GM23338 (cell line): Measurements from ENCODE around the gene FBXW11. TPM values are rescaled to one million over a fixed set of nuclear protein-coding genes. Genes with fewer than 3 reads are reported as not detected.

Source experiments
- ATAC-seq: fragments of 200-7000 bp; cut with Tn5 transposase; 3 replicates; pipeline ENCODE4 v1.9.1; 2020
- DNase-seq: peaks from one replicate; pipeline ENCODE4 v3.0.0-alpha.2; 2015; ENCODE audit warnings: low spot score
- H2AFZ ChIP-seq: fragments of 200-600 bp; sonication (generic); 2 replicates; pipeline ENCODE4 v1.8.0; 2016; ENCODE audit warnings: antibody characterized with exemption, mild to moderate bottlenecking, moderate library complexity
- H3F3A ChIP-seq: fragments of 200-600 bp; sonication (generic); replicated peaks from 2 replicates; pipeline ENCODE4 v1.8.0; 2017; ENCODE audit warnings: antibody characterized with exemption, mixed run types, low read depth
- H3K27ac ChIP-seq: fragments of 200-600 bp; sonication (generic); 2 replicates; pipeline ENCODE4 v1.6.1; 2016; ENCODE audit warnings: low read depth
- H3K27me3 ChIP-seq: fragments of 200-600 bp; sonication (generic); 2 replicates; pipeline ENCODE4 v1.8.0; 2016; ENCODE audit warnings: mild to moderate bottlenecking, mixed run types, moderate library complexity; ENCODE audit not compliant: insufficient read depth
- H3K36me3 ChIP-seq: fragments of 200-600 bp; sonication (generic); 2 replicates; pipeline ENCODE4 v1.8.0; 2016; ENCODE audit warnings: mild to moderate bottlenecking; ENCODE audit not compliant: insufficient read depth
- H3K4me1 ChIP-seq: fragments of 200-600 bp; sonication (generic); 2 replicates; pipeline ENCODE4 v1.8.0; 2016; ENCODE audit warnings: mild to moderate bottlenecking, moderate library complexity; ENCODE audit not compliant: insufficient read depth
- H3K4me2 ChIP-seq: fragments of 200-600 bp; sonication (generic); 2 replicates; pipeline ENCODE4 v1.7.1; 2017; ENCODE audit warnings: mixed run types
- H3K4me3 ChIP-seq: fragments of 200-600 bp; sonication (generic); 2 replicates; pipeline ENCODE4 v1.6.1; 2016; ENCODE audit warnings: mixed run types
- H3K79me2 ChIP-seq: fragments of 200-600 bp; sonication (generic); replicated peaks from 2 replicates; pipeline ENCODE4 v1.8.0; 2017; ENCODE audit warnings: mild to moderate bottlenecking; ENCODE audit not compliant: insufficient read depth
- H3K9me2 ChIP-seq: fragments of 200-600 bp; sonication (generic); 2 replicates; pipeline ENCODE4 v1.8.0; 2017; ENCODE audit not compliant: insufficient read depth
- H4K20me1 ChIP-seq: fragments of 200-600 bp; sonication (generic); replicated peaks from 2 replicates; pipeline ENCODE4 v1.8.0; 2017; ENCODE audit warnings: mild to moderate bottlenecking; ENCODE audit not compliant: insufficient read depth
- H3K27ac Mint-ChIP-seq: 2 replicates; pipeline ENCODE4 v1.8.0; 2020; ENCODE audit warnings: inconsistent platforms, mild to moderate bottlenecking, moderate library complexity, mixed read lengths
- H3K27me3 Mint-ChIP-seq: 3 replicates; pipeline ENCODE4 v1.8.0; 2022; ENCODE audit warnings: low read depth, mild to moderate bottlenecking, moderate library complexity, mixed read lengths, inconsistent platforms; ENCODE audit not compliant: insufficient read depth, poor library complexity
- H3K36me3 Mint-ChIP-seq: 3 replicates; pipeline ENCODE4 v1.8.0; 2021; ENCODE audit warnings: low read depth, mild to moderate bottlenecking, inconsistent platforms, moderate library complexity, mixed read lengths
- H3K4me1 Mint-ChIP-seq: 3 replicates; pipeline ENCODE4 v1.8.0; 2020; ENCODE audit warnings: mild to moderate bottlenecking, inconsistent platforms, mixed read lengths
- H3K4me3 Mint-ChIP-seq: 3 replicates; pipeline ENCODE4 v1.8.0; 2021; ENCODE audit warnings: moderate library complexity, mild to moderate bottlenecking, inconsistent platforms, mixed read lengths
- H3K9me3 Mint-ChIP-seq: 3 replicates; pipeline ENCODE4 v1.8.0; 2020; ENCODE audit warnings: moderate library complexity, mild to moderate bottlenecking, inconsistent platforms, mixed read lengths
- CTCF ChIP-seq, 2 experiments: fragments of 200-600 bp in 1 of 2; sonication (generic) in 1 of 2; conservative IDR thresholded peaks; 2 replicates each; pipeline versions ENCODE4 v1.5.1 to v1.6.1; 2016 to 2017; ENCODE audit warnings: antibody characterized with exemption in 2 of 2, low read depth in 2 of 2, mild to moderate bottlenecking in 2 of 2, moderate library complexity in 1 of 2
- EZH2 ChIP-seq: fragments of 200-600 bp; sonication (generic); IDR thresholded peaks from one replicate; pipeline ENCODE4 v1.8.0; 2017; ENCODE audit warnings: antibody characterized with exemption, mild to moderate bottlenecking, low read depth; ENCODE audit not compliant: unreplicated experiment
- EZH2phosphoT487 ChIP-seq: fragments of 200-600 bp; sonication (generic); IDR thresholded peaks from one replicate; pipeline ENCODE4 v1.8.1; 2018; ENCODE audit warnings: antibody characterized with exemption; ENCODE audit not compliant: unreplicated experiment
- JUNB ChIP-seq: IDR thresholded peaks from one replicate; pipeline ENCODE4 v1.6.1; 2016; ENCODE audit warnings: antibody characterized with exemption; ENCODE audit not compliant: unreplicated experiment
- NANOG ChIP-seq: IDR thresholded peaks from 2 replicates; pipeline ENCODE4 v1.6.1; 2016; ENCODE audit warnings: antibody characterized with exemption, borderline replicate concordance
- REST ChIP-seq: IDR thresholded peaks from one replicate; pipeline ENCODE4 v1.6.1; 2018; ENCODE audit warnings: antibody characterized with exemption; ENCODE audit not compliant: unreplicated experiment
- STAT1 ChIP-seq: IDR thresholded peaks from one replicate; pipeline ENCODE4 v1.6.1; 2016; ENCODE audit warnings: antibody characterized with exemption; ENCODE audit not compliant: unreplicated experiment
- ZNF331 ChIP-seq: fragments of 250-450 bp; sonication (Bioruptor Pico); IDR thresholded peaks from 2 replicates; pipeline ENCODE4 v1.5.0; 2020; ENCODE audit warnings: low read depth, mild to moderate bottlenecking, moderate library complexity
- polyA plus RNA-seq: library from polyadenylated mRNA; unstranded; fragments of >200 nt; fragmentation: Nextera tagmentation; extraction: Ambion mirVana; gene quantifications from 2 replicates; pipeline ENCODE4 v1.2.1, GENCODE V29; 2016
- total RNA-seq: library from RNA; depleted of rRNA; stranded (reverse); fragments of >200 nt; shearing (Covaris generic); gene quantifications from 2 replicates; pipeline ENCODE4 v1.2.3, GENCODE V29; 2014
- TF ChIP-seq, protein P1 (sequence below): IDR thresholded peaks from 2 replicates; pipeline ENCODE4 v1.6.1; 2016; ENCODE audit warnings: antibody characterized with exemption
- TF ChIP-seq, protein P2 (sequence below): fragments of 250-450 bp; sonication (Bioruptor Pico); IDR thresholded peaks from 2 replicates; pipeline ENCODE4 v1.5.0; 2020; ENCODE audit warnings: mild to moderate bottlenecking, moderate library complexity

Gene FBXW11
- total and polyA plus RNA-seq, 2 experiments from 2014 or later, result 45.0 to 88.0 TPM

DNA sequence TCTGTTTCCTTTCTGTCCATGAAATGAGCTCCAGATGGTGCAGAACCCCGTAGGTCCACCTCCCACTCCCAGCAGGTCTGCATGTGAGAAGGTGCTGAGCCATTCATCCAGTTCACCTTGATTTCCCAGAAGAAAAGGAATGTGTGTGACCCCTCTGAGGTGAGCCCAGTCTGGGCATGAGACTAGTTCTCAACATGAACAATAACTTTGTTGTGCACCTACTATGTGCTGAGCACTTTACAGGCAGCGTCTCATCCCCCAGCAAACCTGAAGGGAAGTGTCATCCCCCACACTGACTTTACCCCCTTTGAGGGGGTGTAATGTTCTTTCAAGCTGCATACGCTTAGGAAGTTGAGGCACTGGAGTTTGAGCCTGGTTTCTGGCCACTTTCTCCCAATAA lies 159.4 kb downstream of the FBXW11 start (continued):
- TF ChIP-seq, protein P1, sequence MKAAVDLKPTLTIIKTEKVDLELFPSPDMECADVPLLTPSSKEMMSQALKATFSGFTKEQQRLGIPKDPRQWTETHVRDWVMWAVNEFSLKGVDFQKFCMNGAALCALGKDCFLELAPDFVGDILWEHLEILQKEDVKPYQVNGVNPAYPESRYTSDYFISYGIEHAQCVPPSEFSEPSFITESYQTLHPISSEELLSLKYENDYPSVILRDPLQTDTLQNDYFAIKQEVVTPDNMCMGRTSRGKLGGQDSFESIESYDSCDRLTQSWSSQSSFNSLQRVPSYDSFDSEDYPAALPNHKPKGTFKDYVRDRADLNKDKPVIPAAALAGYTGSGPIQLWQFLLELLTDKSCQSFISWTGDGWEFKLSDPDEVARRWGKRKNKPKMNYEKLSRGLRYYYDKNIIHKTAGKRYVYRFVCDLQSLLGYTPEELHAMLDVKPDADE, result no peak
- TF ChIP-seq NANOG (no peak), EZH2 (no peak), JUNB (no peak), CTCF (conservative IDR thresholded peaks at IDR 0.05; ENCODE audit: low read depth in 2 of 2) (no peak), EZH2phosphoT487 (no peak)

DNA sequence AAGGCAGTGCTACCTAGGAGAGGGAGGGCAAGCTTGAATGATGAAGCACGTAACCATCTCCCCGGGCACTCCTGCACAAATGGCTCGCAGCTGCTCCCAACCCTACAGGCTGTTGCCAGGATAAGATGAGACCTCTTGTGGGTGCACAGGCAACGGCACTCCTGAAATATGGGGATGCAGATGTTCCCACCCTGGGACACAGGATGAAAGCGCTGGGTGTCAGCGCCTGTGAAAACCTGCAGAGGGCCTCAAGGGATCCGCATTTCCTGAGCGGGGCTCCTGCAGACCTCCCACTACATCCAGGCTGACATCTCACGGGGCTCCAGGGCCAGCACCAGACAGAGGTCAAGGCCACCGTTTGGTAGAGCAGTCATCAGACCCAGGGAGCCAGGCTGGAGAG lies 160.1 kb downstream of the FBXW11 start:
- no peaks in the 10 kb centered on the region for H3K9me2 ChIP-seq
- TF ChIP-seq STAT1 (no peak), ZNF331 (CRISPR knock-in tag) (no peak), JUNB (no peak), REST (no peak)
- TF ChIP-seq, protein P2, sequence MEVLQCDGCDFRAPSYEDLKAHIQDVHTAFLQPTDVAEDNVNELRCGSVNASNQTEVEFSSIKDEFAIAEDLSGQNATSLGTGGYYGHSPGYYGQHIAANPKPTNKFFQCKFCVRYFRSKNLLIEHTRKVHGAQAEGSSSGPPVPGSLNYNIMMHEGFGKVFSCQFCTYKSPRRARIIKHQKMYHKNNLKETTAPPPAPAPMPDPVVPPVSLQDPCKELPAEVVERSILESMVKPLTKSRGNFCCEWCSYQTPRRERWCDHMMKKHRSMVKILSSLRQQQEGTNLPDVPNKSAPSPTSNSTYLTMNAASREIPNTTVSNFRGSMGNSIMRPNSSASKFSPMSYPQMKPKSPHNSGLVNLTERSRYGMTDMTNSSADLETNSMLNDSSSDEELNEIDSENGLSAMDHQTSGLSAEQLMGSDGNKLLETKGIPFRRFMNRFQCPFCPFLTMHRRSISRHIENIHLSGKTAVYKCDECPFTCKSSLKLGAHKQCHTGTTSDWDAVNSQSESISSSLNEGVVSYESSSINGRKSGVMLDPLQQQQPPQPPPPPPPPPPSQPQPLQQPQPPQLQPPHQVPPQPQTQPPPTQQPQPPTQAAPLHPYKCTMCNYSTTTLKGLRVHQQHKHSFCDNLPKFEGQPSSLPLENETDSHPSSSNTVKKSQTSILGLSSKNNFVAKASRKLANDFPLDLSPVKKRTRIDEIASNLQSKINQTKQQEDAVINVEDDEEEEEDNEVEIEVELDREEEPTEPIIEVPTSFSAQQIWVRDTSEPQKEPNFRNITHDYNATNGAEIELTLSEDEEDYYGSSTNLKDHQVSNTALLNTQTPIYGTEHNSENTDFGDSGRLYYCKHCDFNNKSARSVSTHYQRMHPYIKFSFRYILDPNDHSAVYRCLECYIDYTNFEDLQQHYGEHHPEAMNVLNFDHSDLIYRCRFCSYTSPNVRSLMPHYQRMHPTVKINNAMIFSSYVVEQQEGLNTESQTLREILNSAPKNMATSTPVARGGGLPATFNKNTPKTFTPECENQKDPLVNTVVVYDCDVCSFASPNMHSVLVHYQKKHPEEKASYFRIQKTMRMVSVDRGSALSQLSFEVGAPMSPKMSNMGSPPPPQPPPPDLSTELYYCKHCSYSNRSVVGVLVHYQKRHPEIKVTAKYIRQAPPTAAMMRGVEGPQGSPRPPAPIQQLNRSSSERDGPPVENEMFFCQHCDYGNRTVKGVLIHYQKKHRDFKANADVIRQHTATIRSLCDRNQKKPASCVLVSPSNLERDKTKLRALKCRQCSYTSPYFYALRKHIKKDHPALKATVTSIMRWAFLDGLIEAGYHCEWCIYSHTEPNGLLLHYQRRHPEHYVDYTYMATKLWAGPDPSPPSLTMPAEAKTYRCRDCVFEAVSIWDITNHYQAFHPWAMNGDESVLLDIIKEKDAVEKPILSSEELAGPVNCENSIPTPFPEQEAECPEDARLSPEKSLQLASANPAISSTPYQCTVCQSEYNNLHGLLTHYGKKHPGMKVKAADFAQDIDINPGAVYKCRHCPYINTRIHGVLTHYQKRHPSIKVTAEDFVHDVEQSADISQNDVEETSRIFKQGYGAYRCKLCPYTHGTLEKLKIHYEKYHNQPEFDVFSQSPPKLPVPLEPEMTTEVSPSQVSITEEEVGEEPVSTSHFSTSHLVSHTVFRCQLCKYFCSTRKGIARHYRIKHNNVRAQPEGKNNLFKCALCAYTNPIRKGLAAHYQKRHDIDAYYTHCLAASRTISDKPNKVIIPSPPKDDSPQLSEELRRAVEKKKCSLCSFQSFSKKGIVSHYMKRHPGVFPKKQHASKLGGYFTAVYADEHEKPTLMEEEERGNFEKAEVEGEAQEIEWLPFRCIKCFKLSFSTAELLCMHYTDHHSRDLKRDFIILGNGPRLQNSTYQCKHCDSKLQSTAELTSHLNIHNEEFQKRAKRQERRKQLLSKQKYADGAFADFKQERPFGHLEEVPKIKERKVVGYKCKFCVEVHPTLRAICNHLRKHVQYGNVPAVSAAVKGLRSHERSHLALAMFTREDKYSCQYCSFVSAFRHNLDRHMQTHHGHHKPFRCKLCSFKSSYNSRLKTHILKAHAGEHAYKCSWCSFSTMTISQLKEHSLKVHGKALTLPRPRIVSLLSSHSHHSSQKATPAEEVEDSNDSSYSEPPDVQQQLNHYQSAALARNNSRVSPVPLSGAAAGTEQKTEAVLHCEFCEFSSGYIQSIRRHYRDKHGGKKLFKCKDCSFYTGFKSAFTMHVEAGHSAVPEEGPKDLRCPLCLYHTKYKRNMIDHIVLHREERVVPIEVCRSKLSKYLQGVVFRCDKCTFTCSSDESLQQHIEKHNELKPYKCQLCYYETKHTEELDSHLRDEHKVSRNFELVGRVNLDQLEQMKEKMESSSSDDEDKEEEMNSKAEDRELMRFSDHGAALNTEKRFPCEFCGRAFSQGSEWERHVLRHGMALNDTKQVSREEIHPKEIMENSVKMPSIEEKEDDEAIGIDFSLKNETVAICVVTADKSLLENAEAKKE, result no peak
- H3F3A ChIP-seq, result no peaks in the 10 kb centered on the region
- H3K4me3 ChIP-seq, result no peak overlapping the region
- peaks cover 13% of the 10 kb centered on the region for H3K9me3 Mint-ChIP-seq
- H3K36me3 ChIP-seq, result peaks cover 4% of the 10 kb centered on the region; the same call in 1 of the 2 replicates
- no peak overlapping the region for H3K27ac Mint-ChIP-seq
- ATAC-seq, result no peak
- no peak overlapping the region for H3K4me3 Mint-ChIP-seq
- H3K36me3 Mint-ChIP-seq, result peaks cover 18% of the 10 kb centered on the region
- no peak overlapping the region for H3K27ac ChIP-seq
- no peak overlapping the region for H3K4me2 ChIP-seq
- H3K4me1 ChIP-seq, result 0 out of 2 replicates have a peak, but pooled peaks cover 5% of the 10 kb centered on the region
- H3K27me3 ChIP-seq, result no peaks in the 10 kb centered on the region
- no peaks in the 10 kb centered on the region for H3K79me2 ChIP-seq
- H3K4me1 Mint-ChIP-seq, result peaks cover 10% of the 10 kb centered on the region
- DNase-seq, result no peak
- no peaks in the 10 kb centered on the region for H4K20me1 ChIP-seq
- peaks cover 10% of the 10 kb centered on the region for H3K27me3 Mint-ChIP-seq
- no peak overlapping the region for H2AFZ ChIP-seq
